ENCODE data around the gene MBNL2.

DNA sequence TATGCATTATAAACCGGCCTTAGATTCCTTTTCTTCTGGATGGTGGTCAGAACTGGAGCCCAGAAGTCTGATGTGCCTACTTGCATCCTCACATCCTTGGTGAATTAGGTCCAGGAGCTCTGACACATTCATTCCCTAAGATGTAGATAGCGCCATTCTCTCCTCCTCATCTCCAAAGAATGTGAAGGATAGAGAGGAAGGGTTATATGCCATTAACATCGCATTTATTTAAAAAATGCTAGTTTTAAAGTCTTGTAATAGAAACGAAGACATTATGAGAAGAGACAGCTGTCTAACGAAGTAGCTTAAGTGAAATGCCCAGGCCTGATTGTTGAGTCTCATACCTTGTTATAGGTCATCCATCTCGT, 9.7 kb downstream of the MBNL2 start:
- TF ChIP-seq, protein P1, sequence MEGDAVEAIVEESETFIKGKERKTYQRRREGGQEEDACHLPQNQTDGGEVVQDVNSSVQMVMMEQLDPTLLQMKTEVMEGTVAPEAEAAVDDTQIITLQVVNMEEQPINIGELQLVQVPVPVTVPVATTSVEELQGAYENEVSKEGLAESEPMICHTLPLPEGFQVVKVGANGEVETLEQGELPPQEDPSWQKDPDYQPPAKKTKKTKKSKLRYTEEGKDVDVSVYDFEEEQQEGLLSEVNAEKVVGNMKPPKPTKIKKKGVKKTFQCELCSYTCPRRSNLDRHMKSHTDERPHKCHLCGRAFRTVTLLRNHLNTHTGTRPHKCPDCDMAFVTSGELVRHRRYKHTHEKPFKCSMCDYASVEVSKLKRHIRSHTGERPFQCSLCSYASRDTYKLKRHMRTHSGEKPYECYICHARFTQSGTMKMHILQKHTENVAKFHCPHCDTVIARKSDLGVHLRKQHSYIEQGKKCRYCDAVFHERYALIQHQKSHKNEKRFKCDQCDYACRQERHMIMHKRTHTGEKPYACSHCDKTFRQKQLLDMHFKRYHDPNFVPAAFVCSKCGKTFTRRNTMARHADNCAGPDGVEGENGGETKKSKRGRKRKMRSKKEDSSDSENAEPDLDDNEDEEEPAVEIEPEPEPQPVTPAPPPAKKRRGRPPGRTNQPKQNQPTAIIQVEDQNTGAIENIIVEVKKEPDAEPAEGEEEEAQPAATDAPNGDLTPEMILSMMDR (IDR thresholded peaks at IDR 0.05; ENCODE audit: poor library complexity), result no peak
- TF ChIP-seq EZH2 (IDR thresholded peaks at IDR 0.05; ENCODE audit: borderline replicate concordance) (no peak), EZH2phosphoT487 (IDR thresholded peaks at IDR 0.05; ENCODE audit: low read depth, severe bottlenecking, unreplicated experiment) (no peak)
